Measurements from ENCODE around the gene PAQR4. TPM values are rescaled to one million over a fixed set of nuclear protein-coding genes. Genes with fewer than 3 reads are reported as not detected.
A peak's percentile ranks its signal among the peaks of the same experiment; 100 is the strongest.

The PAQR4 gene
- total RNA-seq, 4 donors from 2014 or later = 4.2 to 14.6 (median 10.2) TPM

GRCh38 chr16:3020604-3021448 is 51.7 kb downstream of the PAQR4 start:
- TF ChIP-seq POLR2A (IDR thresholded peaks at IDR 0.05) (peak; percentile 9 to 56), CTCF (IDR thresholded peaks at IDR 0.05 in 4 of 5, conservative IDR thresholded peaks at IDR 0.05 in 1 of 5) (no peak)
- Histone ChIP-seq H3K36me3 (peaks cover 0 to 4% of the 10 kb centered on the region in 2 donors), H3K27ac (peak overlapping the region; percentile 96 to 100 (median 98)), H3K27me3 (peaks cover 13 to 25% (median 15%) of the 10 kb centered on the region in 3 donors), H3K9me3 (no peaks in the 10 kb centered on the region), H3K4me3 (peak overlapping the region; percentile 48 to 99 (median 76)), H3K4me1 (peaks cover 32 to 54% of the 10 kb centered on the region in 2 donors)
- intact Hi-C loops (cut with DNase I; ENCODE audit: low total_unique reads) = loop anchor here (1.0 to 5.0 kb wide), 6 partner anchors 17 to 974 kb away; partner anchors contain the start of genes NTHL1, SRRM2, TSC2 and ZNF263
- DNase-seq = peak; percentile 80 to 95
- ATAC-seq = peak; percentile 28 to 37
- in situ Hi-C loops (cut with MboI; ENCODE audit: low sequenced_read_pairs in 4 of 4) = no loop called here

GRCh38 chr16:3021449-3022207 is 52.5 kb downstream of the PAQR4 start:
- TF ChIP-seq POLR2A (IDR thresholded peaks at IDR 0.05) = peak in 1 of 2 donors; percentile 48
- TF ChIP-seq CTCF (IDR thresholded peaks at IDR 0.05 in 4 of 5, conservative IDR thresholded peaks at IDR 0.05 in 1 of 5) = peak in 4 of 5 experiments; percentile 30 to 51 (median 38)

GRCh38 chr16:3022208-3022683 is 53.1 kb downstream of the PAQR4 start:
- Histone ChIP-seq H3K9me3 (no peaks in the 10 kb centered on the region), H3K27ac (peak overlapping the region; percentile 96 to 100 (median 98)), H3K4me3 (peak overlapping the region; percentile 48 to 99 (median 76)), H3K36me3 (peaks cover 0 to 18% of the 10 kb centered on the region in 2 donors), H3K27me3 (peaks cover 13 to 21% (median 13%) of the 10 kb centered on the region in 3 donors), H3K4me1 (peaks cover 32 to 54% of the 10 kb centered on the region in 2 donors)
- peak; percentile 51 to 61 for ATAC-seq
- intact Hi-C loops (cut with DNase I; ENCODE audit: low total_unique reads) = loop anchor here (2.0 to 5.0 kb wide), 3 partner anchors 109 to 975 kb away; partner anchors contain the start of genes NTHL1, TSC2 and ZNF263
- DNase-seq = peak; percentile 85 to 93
- in situ Hi-C loops (cut with MboI; ENCODE audit: low sequenced_read_pairs in 4 of 4) = no loop called here
- TF ChIP-seq POLR2A (IDR thresholded peaks at IDR 0.05) = peak; percentile 15 to 30
- peak in 1 of 5 experiments; percentile 29 for TF ChIP-seq CTCF (IDR thresholded peaks at IDR 0.05 in 4 of 5, conservative IDR thresholded peaks at IDR 0.05 in 1 of 5)

More at GRCh38 chr16:3021449-3022207, 52.5 kb downstream of the PAQR4 start:
- Histone ChIP-seq H3K36me3 (peaks cover 0 to 12% of the 10 kb centered on the region in 2 donors), H3K4me1 (peaks cover 32 to 54% of the 10 kb centered on the region in 2 donors), H3K27ac (peak overlapping the region; percentile 96 to 100 (median 98)), H3K9me3 (no peaks in the 10 kb centered on the region), H3K27me3 (peaks cover 13 to 25% (median 15%) of the 10 kb centered on the region in 3 donors), H3K4me3 (peak overlapping the region; percentile 48 to 99 (median 76))
- intact Hi-C loops (cut with DNase I; ENCODE audit: low total_unique reads) (loop anchor here (1.0 to 5.0 kb wide), 5 partner anchors 37 to 974 kb away; partner anchors contain the start of genes NTHL1, SRRM2, TSC2 and ZNF263), in situ Hi-C loops (cut with MboI; ENCODE audit: low sequenced_read_pairs in 4 of 4) (no loop called here)
- DNase-seq = peak; percentile 87 to 95
- peak; percentile 49 to 61 for ATAC-seq

Measured in gastrocnemius medialis (tissue), 4 donors.